Measurements from ENCODE around the gene NT5C3A. TPM values are rescaled to one million over a fixed set of nuclear protein-coding genes. Genes with fewer than 3 reads are reported as not detected.

Gene NT5C3A
- total RNA-seq, 1 experiment from 2014 or later, result 18.6 TPM

GRCh38 chr7:33091111-33091531 is 28.5 kb upstream of the NT5C3A start (continued):
- TF ChIP-seq AFF4 (CRISPR knock-in tag; IDR thresholded peaks at IDR 0.05; ENCODE audit: borderline replicate concordance), result no peak
- TF ChIP-seq ZNF263 (CRISPR knock-in tag; IDR thresholded peaks at IDR 0.05; ENCODE audit: low read depth), result no peak
- TF ChIP-seq JUN (CRISPR knock-in tag; IDR thresholded peaks at IDR 0.05), result no peak
- no peak for TF ChIP-seq PREB (CRISPR knock-in tag; IDR thresholded peaks at IDR 0.05; ENCODE audit: borderline replicate concordance)
- TF ChIP-seq IRF1 (CRISPR knock-in tag; IDR thresholded peaks at IDR 0.05), result no peak
- no peak for TF ChIP-seq E2F1 (CRISPR knock-in tag; IDR thresholded peaks at IDR 0.05)
- no peak for TF ChIP-seq ZNF219 (CRISPR knock-in tag; IDR thresholded peaks at IDR 0.05; ENCODE audit: borderline replicate concordance)
- TF ChIP-seq PRRX2 (CRISPR knock-in tag; IDR thresholded peaks at IDR 0.05), result no peak
- TF ChIP-seq USF2 (CRISPR knock-in tag; IDR thresholded peaks at IDR 0.05), result no peak
- no peak for TF ChIP-seq HMGXB4 (CRISPR knock-in tag; IDR thresholded peaks at IDR 0.05)
- TF ChIP-seq USF1 (CRISPR knock-in tag; IDR thresholded peaks at IDR 0.05), result no peak

GRCh38 chr7:33089142-33089541 is 26.6 kb upstream of the NT5C3A start:
- TF ChIP-seq RELA (CRISPR knock-in tag; IDR thresholded peaks at IDR 0.05; ENCODE audit: borderline replicate concordance) (no peak), NFE2L1 (CRISPR knock-in tag; IDR thresholded peaks at IDR 0.05) (no peak)
- POLR2A ChIA-PET, result no interaction called here
- no peak overlapping the region for H3K27ac Mint-ChIP-seq

More at GRCh38 chr7:33089142-33089541, 26.6 kb upstream of the NT5C3A start:
- Mint-ChIP-seq H3K4me3 (no peak overlapping the region), H3K36me3 (peaks cover 1% of the 10 kb centered on the region; the same call in 1 of the 2 replicates), H3K4me1 (no peaks in the 10 kb centered on the region), H3K9me3 (peaks cover 4% of the 10 kb centered on the region; the same call in 1 of the 2 replicates), H3K27me3 (ENCODE audit: low read depth) (no peaks in the 10 kb centered on the region)
- ATAC-seq (no peak), DNase-seq (ENCODE audit: low spot score) (no peak)
- CTCF ChIA-PET, result no interaction called here

Data from WTC11 (cell line).